GM10248 (cell line): ENCODE data around the gene NXPH1.

ENCODE experiments used
- CTCF ChIA-PET: fragments of 300-600 bp; sonication (Branson Sonifier 250); formaldehyde crosslinking; extraction: SDS; loops from one replicate; lab custom pipeline; 2021; ENCODE audit warnings: antibody characterized with exemption; lab: Yijun Ruan, JAX
- POLR2A ChIA-PET: fragments of 350-650 bp; sonication (Branson Sonifier 250); formaldehyde crosslinking; extraction: SDS; loops from one replicate; lab custom pipeline; 2020; ENCODE audit warnings: antibody characterized with exemption; lab: Yijun Ruan, JAX
- DNase-seq: peaks from one replicate; pipeline ENCODE4 v3.0.0; 2012; ENCODE audit errors: extremely low spot score
- CTCF ChIP-seq: IDR thresholded peaks from 2 replicates; pipeline ENCODE4 v1.5.1; 2012; ENCODE audit warnings: mild to moderate bottlenecking, low read depth; ENCODE audit errors: extremely low read depth, missing control alignments, control extremely low read depth

The NXPH1 gene

DNA sequence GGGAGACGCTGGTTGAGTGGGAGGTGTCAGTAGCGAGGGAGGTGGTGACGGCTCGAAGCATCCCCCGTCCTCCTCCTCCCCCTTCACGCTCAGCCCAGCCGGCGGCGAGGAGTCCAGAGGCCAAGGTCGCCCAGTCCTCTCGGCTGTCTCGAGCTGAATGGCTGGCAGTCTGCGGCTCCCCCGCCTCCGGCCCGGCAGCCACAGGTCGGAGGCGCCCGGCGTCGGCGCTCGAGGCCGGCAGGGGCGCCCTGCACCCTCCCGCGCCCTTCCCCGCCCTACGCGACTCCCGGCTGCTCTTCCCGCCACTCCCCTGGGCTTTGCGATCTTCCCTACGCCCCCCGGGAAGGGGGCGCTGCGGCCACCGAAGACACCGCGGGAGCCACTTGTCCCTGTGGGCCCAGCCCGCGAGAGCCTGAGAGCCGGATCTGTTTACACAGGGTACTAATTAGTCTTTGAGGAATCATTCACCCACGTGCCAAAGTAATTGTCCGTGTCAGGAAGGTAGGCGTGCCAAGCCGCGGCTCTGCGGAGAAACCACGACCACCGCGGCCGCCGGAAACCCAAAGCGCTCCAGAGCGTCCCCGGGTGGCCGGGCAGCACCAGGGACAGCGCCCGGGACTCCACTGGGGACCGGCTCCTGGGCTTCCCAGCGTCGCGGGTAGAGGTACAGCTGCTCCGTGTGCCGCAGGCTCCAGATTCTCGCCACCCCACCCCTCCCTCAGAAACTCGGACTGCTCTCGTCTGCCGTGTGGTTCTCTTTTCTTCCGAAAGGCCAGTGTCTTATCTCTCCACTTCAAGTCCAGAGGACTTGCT, at the start of gene NXPH1:
TSS of gene NXPH1 (plus strand) at position 133 of the 813 bp plus-strand sequence.
- CTCF ChIA-PET, result no interaction called here
- POLR2A ChIA-PET, result no interaction called here
- DNase-seq, result no peak
- TF ChIP-seq CTCF, result no peak

GRCh38 chr7:8384901-8385300, 48.5 kb upstream of the NXPH1 start:
- TF ChIP-seq CTCF, result no peak
- POLR2A ChIA-PET, result no interaction called here
- no peak for DNase-seq
- CTCF ChIA-PET, result interaction anchor here (1.2 kb wide), 1 partner anchor 27 kb away, joined by 3 read pairs; no protein-coding TSS in a partner anchor

DNA sequence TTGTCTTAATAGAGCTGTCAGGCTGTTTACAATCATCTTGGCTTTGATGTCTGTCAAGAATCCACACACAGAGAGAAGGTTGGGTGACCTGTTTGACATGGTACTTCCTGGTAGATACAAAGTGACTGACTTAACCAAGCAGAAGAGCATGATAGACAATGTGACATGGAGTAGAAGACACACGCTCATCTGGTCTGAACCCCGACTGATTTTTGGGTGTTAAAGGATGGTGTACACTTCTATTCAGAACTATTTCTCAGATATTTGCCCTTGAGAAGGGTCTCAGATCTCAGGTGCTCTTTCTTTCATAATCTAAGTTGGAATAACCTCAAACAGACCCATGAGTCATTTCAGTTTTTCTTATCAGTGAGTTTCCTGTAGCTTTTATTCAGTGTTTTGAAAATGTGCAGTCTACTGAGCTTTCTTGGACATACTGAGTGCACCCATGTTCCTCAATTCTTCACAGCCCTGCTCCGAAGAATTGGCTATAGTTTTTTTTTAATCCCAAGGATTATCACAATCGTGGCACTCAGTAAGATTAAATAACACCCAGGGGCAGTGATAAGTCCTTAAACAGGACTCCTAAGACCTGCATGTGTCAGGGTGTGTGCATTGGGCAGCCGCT, 46.4 kb upstream of the NXPH1 start:
- TF ChIP-seq CTCF, result no peak
- no peak for DNase-seq
- CTCF ChIA-PET, result interaction anchor here (1.8 kb wide), 1 partner anchor 12 kb away, joined by 7 read pairs; no protein-coding TSS in a partner anchor
- POLR2A ChIA-PET, result no interaction called here

GRCh38 chr7:8387551-8388256, 45.7 kb upstream of the NXPH1 start:
- DNase-seq, result no peak
- ChIA-PET CTCF (interaction anchor here (1.8 kb wide), 1 partner anchor 11 kb away, joined by 7 read pairs; no protein-coding TSS in a partner anchor), POLR2A (no interaction called here)
- TF ChIP-seq CTCF, result no peak

GRCh38 chr7:8388257-8388625, 45.2 kb upstream of the NXPH1 start:
- CTCF ChIA-PET, result no interaction called here
- POLR2A ChIA-PET, result no interaction called here
- no peak for DNase-seq
- no peak for TF ChIP-seq CTCF

DNA sequence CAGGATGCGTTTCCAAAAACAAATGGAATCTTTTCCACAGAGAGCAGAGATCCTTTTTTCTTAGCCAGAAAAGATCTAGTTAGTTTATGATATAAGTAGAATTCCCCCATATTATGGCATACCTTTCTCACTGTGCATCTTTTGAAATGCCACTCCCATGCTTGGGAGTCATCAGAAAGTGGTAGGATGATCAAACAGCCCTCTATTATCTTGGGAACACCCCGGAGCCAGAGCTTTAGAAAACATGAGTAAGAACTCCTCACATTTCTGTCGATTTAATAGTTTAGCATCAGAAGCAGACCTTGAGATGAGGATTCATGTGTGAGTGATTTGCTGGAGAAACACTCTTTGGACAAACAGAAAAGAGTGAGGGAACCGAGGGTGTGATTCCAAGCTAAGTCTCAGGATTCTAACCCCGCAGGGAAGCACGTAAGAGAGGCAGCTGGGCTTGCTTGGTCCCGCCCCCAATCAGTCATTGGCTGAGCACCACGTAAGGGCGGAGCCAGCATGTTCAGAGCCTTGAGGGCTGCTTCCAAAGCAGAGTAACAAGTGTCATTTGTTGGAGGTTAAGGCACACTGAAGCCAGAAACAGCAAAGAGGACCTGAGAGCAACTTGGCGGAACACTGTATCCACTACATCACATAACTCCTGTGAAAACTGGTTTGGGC, 43.7 kb upstream of the NXPH1 start:
- DNase-seq, result no peak
- TF ChIP-seq CTCF, result no peak
- POLR2A ChIA-PET, result no interaction called here
- CTCF ChIA-PET, result no interaction called here
